Measurements from ENCODE around the gene CCDC9B. TPM values are rescaled to one million over a fixed set of nuclear protein-coding genes. Genes with fewer than 3 reads are reported as not detected.
A peak's percentile ranks its signal among the peaks of the same experiment; 100 is the strongest.

The CCDC9B gene
- total RNA-seq, 2 experiments from 2014 or later: 0.53 to 1.6 TPM

DNA sequence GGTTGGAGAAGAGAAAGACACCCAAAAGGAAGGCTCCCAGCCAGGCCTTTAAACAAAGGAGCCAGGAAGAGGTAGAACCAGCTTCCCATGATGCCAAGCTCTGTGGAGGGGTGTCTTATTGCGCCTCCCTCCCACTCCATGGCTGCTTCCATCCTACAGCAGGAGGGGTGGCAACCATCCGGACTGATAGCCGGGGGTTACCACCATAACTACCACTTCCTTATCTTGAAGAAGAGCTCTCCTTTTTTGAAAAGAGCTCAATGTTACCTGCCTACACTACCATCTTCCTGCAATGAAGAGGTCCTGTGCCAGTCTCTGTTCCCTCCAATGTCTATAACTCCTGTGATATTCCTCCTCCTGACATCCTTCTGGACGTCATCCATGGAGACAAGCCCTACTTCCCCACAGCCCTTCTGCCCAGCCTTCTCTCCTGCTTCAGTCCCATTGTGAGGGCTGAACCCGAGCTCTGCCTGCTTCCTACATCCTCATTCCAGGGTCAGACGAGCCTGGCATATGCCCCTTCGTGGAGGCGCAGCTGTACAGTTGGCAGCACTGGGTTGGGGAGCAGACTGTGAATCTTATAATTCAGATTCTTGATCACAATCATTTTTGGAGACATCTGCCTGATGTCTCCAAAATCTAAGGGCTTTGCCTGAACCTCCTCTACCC lies 8.5 kb downstream of the CCDC9B start:
- Mint-ChIP-seq H3K9me3 (no peaks in the 10 kb centered on the region), H3K27ac (no peak overlapping the region), H3K36me3 (no peaks in the 10 kb centered on the region), H3K27me3 (no peaks in the 10 kb centered on the region), H3K4me1 (ENCODE audit: low read depth) (peaks cover 7% of the 10 kb centered on the region), H3K4me3 (no peak overlapping the region)
- no peak for DNase-seq
- ChIA-PET CTCF (interaction anchor here (0.8 to 1.8 kb wide), 8 partner anchors 9 to 58 kb away, joined by 3 to 9 read pairs (median 4); partner anchors contain the start of gene INAFM2), POLR2A (no interaction called here)
- intact Hi-C loops (cut with micrococcal nuclease): no loop called here

DNA sequence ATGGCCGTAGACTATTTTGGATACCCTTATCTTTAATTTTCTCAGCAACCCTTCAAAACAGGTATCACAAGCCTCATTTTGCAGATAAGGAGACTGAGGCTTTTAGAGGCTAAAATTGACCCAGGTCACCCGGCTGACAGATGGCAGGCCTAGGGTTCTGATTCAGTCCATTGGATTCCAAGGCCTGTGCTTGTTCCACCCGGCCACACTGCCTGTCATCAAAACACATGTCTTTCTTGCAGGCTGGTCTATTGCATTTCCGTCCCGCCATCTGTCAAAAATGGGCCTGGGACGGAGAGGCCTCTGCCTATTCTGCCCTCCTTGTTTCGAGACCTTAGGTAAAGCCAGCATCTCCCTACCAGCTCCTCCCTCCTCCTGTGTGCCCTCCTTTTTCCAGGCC lies 9.1 kb downstream of the CCDC9B start:
- ChIA-PET POLR2A (no interaction called here), CTCF (interaction anchor here (0.9 to 2.5 kb wide), 8 partner anchors 8 to 57 kb away, joined by 3 to 9 read pairs (median 4); partner anchors contain the start of gene INAFM2)
- H3K9me3 Mint-ChIP-seq: no peaks in the 10 kb centered on the region
- peaks cover 7% of the 10 kb centered on the region for H3K4me1 Mint-ChIP-seq (ENCODE audit: low read depth)
- H3K36me3 Mint-ChIP-seq: no peaks in the 10 kb centered on the region
- no peak overlapping the region for H3K27ac Mint-ChIP-seq
- no peak for DNase-seq
- no peaks in the 10 kb centered on the region for H3K27me3 Mint-ChIP-seq
- no peak overlapping the region for H3K4me3 Mint-ChIP-seq
- intact Hi-C loops (cut with micrococcal nuclease): no loop called here

DNA sequence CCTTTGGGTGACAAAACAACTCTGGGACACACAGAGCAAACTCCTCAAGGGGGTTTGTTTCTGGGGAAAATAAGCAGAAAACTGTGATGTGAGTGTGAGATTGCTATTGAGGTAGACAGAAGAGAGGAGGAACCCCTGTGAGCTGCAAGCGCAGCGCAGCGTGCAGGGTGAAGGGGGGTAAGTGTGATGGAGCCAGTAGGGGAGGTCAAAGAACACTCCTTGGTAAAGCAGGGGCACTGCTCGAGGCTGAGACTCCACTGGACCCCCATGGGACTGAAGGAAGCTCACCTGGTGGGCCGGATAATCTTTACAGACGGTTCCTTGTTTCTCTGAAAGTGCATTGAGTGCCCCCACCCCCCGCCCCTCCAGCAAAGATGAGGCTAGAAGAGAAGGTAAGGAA lies 9.7 kb downstream of the CCDC9B start:
- H3K36me3 Mint-ChIP-seq: no peaks in the 10 kb centered on the region
- H3K4me1 Mint-ChIP-seq (ENCODE audit: low read depth): peaks cover 8% of the 10 kb centered on the region
- no peak for DNase-seq
- no peaks in the 10 kb centered on the region for H3K9me3 Mint-ChIP-seq
- intact Hi-C loops (cut with micrococcal nuclease): no loop called here
- no peak overlapping the region for H3K27ac Mint-ChIP-seq
- no peaks in the 10 kb centered on the region for H3K27me3 Mint-ChIP-seq
- CTCF ChIA-PET: interaction anchor here (1.2 to 2.5 kb wide), 3 partner anchors 10 to 22 kb away, joined by 3 to 9 read pairs (median 7); no protein-coding TSS in a partner anchor
- POLR2A ChIA-PET: no interaction called here
- H3K4me3 Mint-ChIP-seq: no peak overlapping the region

DNA sequence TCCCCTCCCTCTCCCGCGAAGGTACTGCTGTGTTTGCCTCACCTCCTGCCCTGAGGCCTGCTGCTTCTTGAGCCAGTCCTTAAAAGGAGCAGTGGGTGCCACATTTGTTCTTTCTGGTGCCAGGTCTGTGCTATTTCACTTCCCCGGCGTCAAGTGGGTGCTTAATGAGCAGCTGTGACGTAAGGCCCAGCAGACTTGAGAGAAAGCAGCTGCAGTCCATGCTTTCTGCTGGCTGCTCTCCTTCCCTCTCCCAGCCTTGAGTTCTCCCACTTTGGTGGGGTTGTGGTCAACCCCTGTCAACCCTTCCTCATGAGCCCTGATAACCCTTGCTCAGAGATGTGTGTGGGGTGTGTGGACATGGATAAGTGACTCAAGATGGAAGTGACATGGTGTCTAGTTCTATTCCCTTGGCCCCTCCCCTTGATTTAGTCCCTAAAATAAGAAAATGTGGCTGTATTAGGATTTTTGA lies 10.3 kb downstream of the CCDC9B start:
- DNase-seq: no peak
- Mint-ChIP-seq H3K36me3 (no peaks in the 10 kb centered on the region), H3K9me3 (no peaks in the 10 kb centered on the region), H3K27ac (no peak overlapping the region), H3K4me3 (no peak overlapping the region), H3K4me1 (ENCODE audit: low read depth) (peaks cover 12% of the 10 kb centered on the region), H3K27me3 (no peaks in the 10 kb centered on the region)
- ChIA-PET CTCF (interaction anchor here (1.2 to 3.7 kb wide), 4 partner anchors 10 to 51 kb away, joined by 3 to 21 read pairs (median 10); no protein-coding TSS in a partner anchor), POLR2A (no interaction called here)
- intact Hi-C loops (cut with micrococcal nuclease): no loop called here

DNA sequence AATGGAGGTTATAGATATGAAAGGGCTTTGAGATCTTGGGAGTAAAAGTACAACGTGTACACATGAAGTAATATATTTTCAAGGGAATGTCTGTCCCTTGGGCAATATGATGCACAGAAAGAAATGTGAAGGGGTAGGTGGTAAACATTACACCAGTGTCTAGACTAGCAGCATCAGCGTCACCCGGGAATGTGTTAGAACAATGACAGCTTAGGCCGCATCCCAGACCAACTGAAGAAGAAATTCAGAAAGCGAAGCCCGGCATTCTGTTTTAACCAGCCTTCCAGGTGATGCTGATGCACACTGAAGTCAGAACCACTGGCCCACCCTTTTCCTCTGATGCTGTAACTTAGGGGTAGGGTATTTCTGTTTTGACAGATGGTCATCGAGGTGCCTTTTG lies 10.9 kb downstream of the CCDC9B start:
- Mint-ChIP-seq H3K4me3 (no peak overlapping the region), H3K36me3 (no peaks in the 10 kb centered on the region), H3K27me3 (no peaks in the 10 kb centered on the region), H3K27ac (no peak overlapping the region), H3K9me3 (no peaks in the 10 kb centered on the region), H3K4me1 (ENCODE audit: low read depth) (peaks cover 17% of the 10 kb centered on the region)
- DNase-seq: no peak
- ChIA-PET CTCF (interaction anchor here (2.5 to 5.6 kb wide), 4 partner anchors 9 to 50 kb away, joined by 9 to 111 read pairs (median 16); partner anchors contain the start of gene CCDC9B), POLR2A (no interaction called here)
- intact Hi-C loops (cut with micrococcal nuclease): no loop called here

DNA sequence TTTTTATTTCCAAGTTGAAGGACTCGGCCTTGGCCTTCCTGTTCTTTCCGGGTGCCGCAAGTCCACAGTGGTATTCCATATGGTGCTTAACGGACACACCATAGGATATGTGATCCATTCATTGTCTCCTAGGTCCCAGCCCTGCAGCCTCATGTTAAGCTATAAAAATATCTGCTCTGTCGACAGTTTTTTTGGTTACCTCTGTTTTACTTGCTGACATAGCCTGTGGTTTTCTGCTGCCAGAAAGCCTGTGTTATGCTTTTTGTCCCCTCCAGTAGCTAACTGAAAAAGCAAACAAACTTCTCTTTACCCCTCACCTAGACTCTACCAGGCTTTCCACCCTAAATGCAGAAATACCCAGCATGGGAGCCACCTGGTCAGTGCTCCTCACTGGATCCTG lies 12.0 kb downstream of the CCDC9B start:
- Mint-ChIP-seq H3K4me1 (ENCODE audit: low read depth) (peaks cover 14% of the 10 kb centered on the region), H3K36me3 (no peaks in the 10 kb centered on the region), H3K9me3 (no peaks in the 10 kb centered on the region), H3K4me3 (no peak overlapping the region), H3K27ac (no peak overlapping the region), H3K27me3 (no peaks in the 10 kb centered on the region)
- intact Hi-C loops (cut with micrococcal nuclease): no loop called here
- POLR2A ChIA-PET: no interaction called here
- DNase-seq: no peak
- CTCF ChIA-PET: interaction anchor here (0.6 to 5.6 kb wide), 7 partner anchors 9 to 54 kb away, joined by 3 to 111 read pairs (median 21); partner anchors contain the start of genes CCDC9B and PLCB2

DNA sequence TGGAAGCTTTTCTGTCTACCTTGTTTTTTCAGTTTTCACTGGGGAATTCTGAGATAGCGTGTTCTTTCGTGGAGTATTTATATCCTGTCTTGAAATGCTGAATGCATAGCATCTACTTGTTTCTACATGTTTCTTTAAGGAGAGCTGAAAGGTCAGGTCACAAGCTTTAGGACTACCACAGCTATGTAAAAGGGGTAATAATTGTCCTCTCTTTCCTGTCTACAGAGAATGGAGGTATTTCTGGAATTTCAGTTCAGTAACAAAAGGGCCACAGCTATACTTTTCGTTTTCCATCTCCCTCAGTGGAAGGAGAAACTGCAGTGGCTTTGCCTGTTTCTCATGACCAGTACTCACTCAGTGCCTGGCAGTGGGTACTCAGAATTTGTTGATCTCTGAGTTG lies 12.6 kb downstream of the CCDC9B start:
- intact Hi-C loops (cut with micrococcal nuclease): no loop called here
- no peaks in the 10 kb centered on the region for H3K27me3 Mint-ChIP-seq
- no peaks in the 10 kb centered on the region for H3K9me3 Mint-ChIP-seq
- DNase-seq: no peak
- H3K4me1 Mint-ChIP-seq (ENCODE audit: low read depth): peaks cover 12% of the 10 kb centered on the region
- H3K4me3 Mint-ChIP-seq: no peak overlapping the region
- no peak overlapping the region for H3K27ac Mint-ChIP-seq
- CTCF ChIA-PET: interaction anchor here (1.8 to 5.6 kb wide), 6 partner anchors 8 to 53 kb away, joined by 7 to 111 read pairs (median 26); partner anchors contain the start of genes CCDC9B and PLCB2
- POLR2A ChIA-PET: no interaction called here
- H3K36me3 Mint-ChIP-seq: no peaks in the 10 kb centered on the region

DNA sequence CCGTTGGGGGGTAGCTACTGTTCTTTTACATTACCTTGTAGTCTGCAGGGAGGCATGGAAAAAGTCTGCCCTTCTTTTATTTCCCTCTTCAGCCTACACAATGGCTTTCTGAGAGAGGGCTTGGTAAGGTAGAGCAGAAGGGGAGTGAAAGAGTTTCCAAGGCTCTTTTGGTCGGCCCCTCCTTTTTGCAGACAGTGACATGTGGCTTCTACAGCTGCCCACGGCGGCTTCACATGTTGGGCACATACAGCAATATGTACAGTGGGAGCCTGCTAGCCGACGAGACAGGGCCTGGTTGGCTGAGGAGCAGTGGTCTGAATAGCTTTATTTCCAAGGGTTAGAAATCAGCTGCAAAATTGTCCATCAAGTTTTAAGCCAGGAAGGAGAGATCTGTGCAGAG lies 13.3 kb downstream of the CCDC9B start:
- Mint-ChIP-seq H3K9me3 (no peaks in the 10 kb centered on the region), H3K4me3 (no peak overlapping the region), H3K27ac (no peak overlapping the region), H3K27me3 (no peaks in the 10 kb centered on the region), H3K36me3 (no peaks in the 10 kb centered on the region), H3K4me1 (ENCODE audit: low read depth) (peaks cover 14% of the 10 kb centered on the region)
- intact Hi-C loops (cut with micrococcal nuclease): no loop called here
- POLR2A ChIA-PET: interaction anchor here (1.5 kb wide), 1 partner anchor 11 kb away, joined by 5 read pairs; no protein-coding TSS in a partner anchor
- no peak for DNase-seq
- CTCF ChIA-PET: interaction anchor here (1.0 to 5.6 kb wide), 10 partner anchors 10 to 110 kb away, joined by 3 to 111 read pairs (median 6); partner anchors contain the start of genes CCDC9B and PLCB2

DNA sequence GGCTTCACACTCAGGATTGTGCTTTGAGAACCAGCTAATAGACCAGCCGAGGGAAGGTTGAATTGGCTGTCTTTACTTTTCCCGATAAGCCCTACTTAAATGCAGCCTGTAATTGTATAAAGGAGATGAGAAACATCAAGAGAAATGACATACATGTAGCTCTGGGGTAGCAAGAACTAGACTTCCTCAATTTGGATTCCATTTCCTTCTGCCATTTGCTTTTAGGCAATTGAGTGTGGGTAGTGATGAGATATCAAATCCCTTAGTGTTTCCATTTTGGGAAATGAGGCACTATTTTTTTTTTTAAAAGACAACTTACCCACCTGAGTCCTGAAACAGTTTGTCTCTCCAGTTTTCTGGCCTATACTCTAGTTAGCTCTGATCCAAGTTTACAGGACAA lies 15.0 kb downstream of the CCDC9B start:
- peaks cover 18% of the 10 kb centered on the region for H3K4me1 Mint-ChIP-seq (ENCODE audit: low read depth)
- H3K27me3 Mint-ChIP-seq: no peaks in the 10 kb centered on the region
- intact Hi-C loops (cut with micrococcal nuclease): no loop called here
- H3K27ac Mint-ChIP-seq: no peak overlapping the region
- POLR2A ChIA-PET: no interaction called here
- DNase-seq: no peak
- no peaks in the 10 kb centered on the region for H3K9me3 Mint-ChIP-seq
- H3K36me3 Mint-ChIP-seq: no peaks in the 10 kb centered on the region
- CTCF ChIA-PET: interaction anchor here (0.9 to 5.6 kb wide), 6 partner anchors 9 to 51 kb away, joined by 3 to 111 read pairs (median 22); partner anchors contain the start of genes CCDC9B and PLCB2
- H3K4me3 Mint-ChIP-seq: no peak overlapping the region

DNA sequence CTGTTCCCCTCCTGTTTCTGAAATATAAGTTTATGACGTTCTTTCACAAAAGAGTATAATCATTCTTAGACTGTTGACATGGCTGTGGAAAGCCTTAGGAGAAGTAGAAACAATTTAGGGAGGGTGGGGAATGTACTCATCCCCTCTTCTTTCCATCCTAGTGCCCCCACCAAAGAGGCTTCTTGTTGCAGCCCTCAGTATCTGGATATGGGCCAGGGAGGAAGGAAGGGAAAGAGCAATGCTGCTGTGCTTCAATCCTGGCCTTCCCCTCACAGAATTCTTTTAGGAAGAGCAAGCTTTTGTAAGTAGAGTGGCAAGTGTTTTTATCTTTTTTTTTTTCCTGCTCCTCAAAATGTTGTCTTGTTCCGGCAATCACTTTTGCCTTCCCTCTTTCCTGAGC lies 15.6 kb downstream of the CCDC9B start:
- no peak overlapping the region for H3K4me3 Mint-ChIP-seq
- intact Hi-C loops (cut with micrococcal nuclease): no loop called here
- ChIA-PET CTCF (interaction anchor here (0.9 to 5.6 kb wide), 6 partner anchors 9 to 51 kb away, joined by 3 to 111 read pairs (median 22); partner anchors contain the start of genes CCDC9B and PLCB2), POLR2A (interaction anchor here (0.9 kb wide), 1 partner anchor 69 kb away, joined by 3 read pairs; no protein-coding TSS in a partner anchor)
- H3K27ac Mint-ChIP-seq: no peak overlapping the region
- H3K27me3 Mint-ChIP-seq: no peaks in the 10 kb centered on the region
- H3K4me1 Mint-ChIP-seq (ENCODE audit: low read depth): peaks cover 18% of the 10 kb centered on the region
- no peaks in the 10 kb centered on the region for H3K36me3 Mint-ChIP-seq
- no peaks in the 10 kb centered on the region for H3K9me3 Mint-ChIP-seq
- no peak for DNase-seq

DNA sequence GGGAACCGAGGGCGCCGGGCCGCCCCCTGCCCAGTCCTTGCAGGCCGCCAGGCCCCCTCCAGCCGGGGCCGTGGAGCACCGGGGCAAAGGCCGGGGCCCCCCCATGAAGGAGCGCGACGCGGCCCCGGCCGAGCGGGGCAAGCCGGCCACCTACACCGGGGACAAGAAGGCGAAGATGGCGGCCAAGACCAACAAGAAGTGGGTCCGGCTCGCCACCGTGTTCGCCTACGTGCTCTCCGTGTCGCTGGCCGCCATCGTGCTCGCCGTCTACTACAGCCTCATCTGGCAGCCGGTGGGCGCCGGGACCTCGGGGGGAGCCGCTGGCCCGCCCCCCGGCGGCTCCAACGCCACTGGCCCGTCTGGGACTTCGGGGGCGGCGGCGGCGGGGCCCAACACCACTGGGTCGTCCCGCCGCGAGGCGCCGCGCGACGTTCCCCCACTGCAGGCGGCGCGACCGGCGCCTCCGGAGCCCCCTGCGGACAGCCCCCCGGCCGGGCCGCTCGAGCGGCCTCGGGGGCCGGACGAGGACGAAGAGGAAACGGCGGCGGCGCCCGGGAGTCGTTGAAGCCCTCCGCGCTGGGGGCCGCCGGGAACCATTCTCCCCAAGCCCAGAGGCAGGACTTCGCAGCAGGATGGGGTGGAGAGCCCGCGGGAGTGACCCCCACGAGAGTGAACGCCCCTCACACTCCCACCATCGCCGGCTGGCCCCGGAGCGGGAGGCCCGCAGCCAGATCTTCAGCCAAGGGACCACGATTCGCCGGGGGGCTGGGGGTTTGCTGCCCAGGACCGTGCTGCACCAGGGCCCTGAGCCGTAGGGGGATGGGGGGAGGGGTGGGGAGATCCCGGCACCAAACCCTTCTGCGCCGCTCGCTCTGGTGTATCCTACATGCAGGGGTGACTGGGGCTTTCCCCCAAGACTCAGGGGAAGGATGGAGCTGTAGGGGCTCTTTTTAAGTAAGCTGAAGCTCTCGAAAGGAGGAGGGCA lies 16.5 kb downstream of the CCDC9B start:
- Mint-ChIP-seq H3K4me3 (peak overlapping the region; percentile 65), H3K36me3 (no peaks in the 10 kb centered on the region), H3K27ac (no peak overlapping the region), H3K9me3 (no peaks in the 10 kb centered on the region), H3K27me3 (no peaks in the 10 kb centered on the region), H3K4me1 (ENCODE audit: low read depth) (peaks cover 18% of the 10 kb centered on the region)
- ChIA-PET CTCF (interaction anchor here (0.7 to 23.9 kb wide), 9 partner anchors 10 to 285 kb away, joined by 3 to 500 read pairs (median 32); partner anchors contain the start of genes CCDC9B and PLCB2), POLR2A (interaction anchor here (0.9 to 2.8 kb wide), 2 partner anchors 17 to 68 kb away, joined by 3 to 13 read pairs; partner anchors contain the start of gene PLCB2)
- intact Hi-C loops (cut with micrococcal nuclease): loop anchor here (1.0 to 5.0 kb wide), 3 partner anchors 16 to 42 kb away; partner anchors contain the start of genes ANKRD63 and DISP2
- DNase-seq: peak; percentile 35
